PC-9 (cell line): ENCODE measurements around the gene APMAP.

ENCODE experiments used
- CTCF ChIP-seq: fragments of 200-600 bp; sonication (generic); conservative IDR thresholded peaks from 2 replicates; pipeline ENCODE4 v1.6.1; 2017; ENCODE audit warnings: mixed run types, antibody characterized with exemption, mild to moderate bottlenecking, moderate library complexity
- EZH2 ChIP-seq: fragments of 200-600 bp; sonication (generic); IDR thresholded peaks from 2 replicates; pipeline ENCODE4 v1.8.0; 2017; ENCODE audit warnings: antibody characterized with exemption, low read depth

GRCh38 chr20:25007491-25008305 is 15.1 kb upstream of the APMAP start:
- TF ChIP-seq CTCF (no peak), EZH2 (no peak)
